Hindlimb muscle (tissue), 1 donor: ENCODE data around the gene ZNF814. TPM values are rescaled to one million over a fixed set of nuclear protein-coding genes. Genes with fewer than 3 reads are reported as not detected.
"Not testable (repeated sequence)": the region's sequence is repeated elsewhere in the genome, so short reads cannot be mapped to it uniquely, and the experiment has no call there.

ENCODE experiments used
- DNase-seq: peaks from one replicate; pipeline ENCODE4 v3.0.0-alpha.2; 2013
- polyA plus RNA-seq: library from polyadenylated mRNA; unstranded; fragments of 120-200 nt; gene quantifications from one replicate; pipeline ENCODE4 v1.2.1, GENCODE V29; 2013; ENCODE audit not compliant: insufficient read length

ZNF814 gene
- polyA plus RNA-seq, result 25.0 TPM

DNA sequence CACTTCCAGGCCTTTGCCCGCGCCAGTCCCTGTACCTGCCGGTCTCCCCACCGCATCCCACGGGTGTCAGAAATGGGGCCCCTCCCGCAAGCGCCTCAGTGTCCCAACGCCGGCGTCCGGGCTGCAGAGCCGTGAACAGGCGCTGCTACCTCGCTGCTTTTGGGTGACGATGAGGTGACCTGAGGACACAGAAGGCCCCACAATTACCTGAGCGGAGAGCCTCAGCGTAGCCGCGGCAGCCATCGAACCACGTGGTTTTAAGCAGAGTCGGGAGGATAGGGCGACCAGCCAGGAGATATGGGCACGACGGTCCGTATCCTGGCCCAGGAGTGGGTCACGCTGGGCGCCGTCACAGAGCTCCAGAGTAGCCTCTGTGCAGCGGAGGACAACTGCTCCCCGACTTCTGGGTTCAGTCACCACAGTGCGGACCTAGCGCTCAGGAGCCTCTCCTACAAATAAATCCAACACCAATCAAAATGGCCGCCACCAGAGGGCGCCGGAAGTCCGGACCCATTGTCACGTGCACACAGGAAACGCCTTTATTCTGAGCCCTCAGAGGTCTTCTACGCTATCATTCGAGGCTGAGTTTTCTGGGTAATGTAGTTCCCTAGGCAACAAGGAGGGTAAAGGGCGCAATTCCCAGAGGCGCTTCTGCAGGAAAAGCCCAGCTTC, at the start of gene ZNF814:
Gene ZNF814, minus strand, starts transcription at position 478 of the 672 bp plus-strand sequence. Its CDS starts 235 bp downstream, at position 243.
- peak; percentile 42 for DNase-seq

DNA sequence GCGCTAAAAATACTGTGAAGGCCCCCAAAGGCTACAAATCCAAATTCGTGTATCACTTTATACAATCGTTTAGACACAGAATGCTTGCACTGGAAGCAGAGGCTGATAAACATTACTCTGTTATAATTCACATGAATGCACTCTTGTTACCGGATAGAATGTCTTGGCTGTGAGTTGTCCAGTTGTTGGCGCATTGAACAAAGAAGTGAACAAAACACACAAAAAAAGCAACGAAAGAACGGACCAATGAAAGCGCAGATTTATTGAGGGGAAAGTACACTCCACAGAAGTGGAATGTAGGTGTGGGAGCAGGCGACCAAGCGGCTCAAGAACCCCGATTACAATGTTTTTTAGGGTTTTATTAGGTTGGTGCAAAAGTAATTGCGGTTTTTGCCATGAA, 46.9 kb upstream of the ZNF814 start:
- no peak for DNase-seq

DNA sequence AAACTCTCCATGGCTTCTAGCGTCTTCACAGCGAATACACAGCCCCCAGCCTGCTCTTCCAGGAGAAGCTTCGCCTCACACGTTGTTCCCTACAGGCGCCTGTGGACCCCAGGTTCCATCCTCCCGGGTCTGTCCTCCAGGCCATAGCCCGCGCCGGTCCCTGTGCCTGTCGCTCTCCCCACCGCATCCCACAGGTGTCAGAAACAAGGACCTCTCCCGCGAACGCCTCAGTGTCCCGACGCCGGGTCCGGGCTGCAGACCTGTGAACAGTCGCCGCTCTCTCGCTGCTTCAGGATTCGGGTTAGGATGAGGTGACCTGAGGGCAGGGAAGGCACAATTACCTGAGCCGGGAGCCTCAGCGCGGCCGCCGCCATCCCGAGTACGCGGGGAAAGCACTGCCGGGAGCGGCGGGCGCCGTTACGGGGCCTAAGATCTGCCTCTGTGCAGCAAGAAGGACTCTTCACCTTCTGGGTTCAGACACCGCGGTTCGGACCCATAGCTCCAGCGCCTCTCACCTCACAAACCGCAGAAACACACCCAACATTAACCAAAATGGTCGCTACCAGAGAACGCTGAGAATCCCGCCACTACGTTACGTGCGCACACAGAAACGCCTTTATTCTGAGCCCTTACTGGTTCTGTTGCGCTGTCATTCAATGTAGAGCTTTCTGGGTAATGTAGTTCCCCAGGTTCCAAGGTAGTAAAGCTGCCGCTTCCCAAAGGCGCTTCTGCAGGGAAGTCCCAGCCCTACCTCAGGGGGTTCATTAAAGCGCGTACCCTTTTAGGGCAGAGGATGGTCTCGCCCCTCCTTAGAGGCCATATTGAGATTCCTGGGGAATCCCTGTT, 46.2 kb upstream of the ZNF814 start, which contains the start of gene ZNF418:
Gene ZNF418, minus strand, starts transcription at position 583 of the 846 bp plus-strand sequence. CDS start 1,580 bp downstream, outside the sequence.
- peak; percentile 73 for DNase-seq

DNA sequence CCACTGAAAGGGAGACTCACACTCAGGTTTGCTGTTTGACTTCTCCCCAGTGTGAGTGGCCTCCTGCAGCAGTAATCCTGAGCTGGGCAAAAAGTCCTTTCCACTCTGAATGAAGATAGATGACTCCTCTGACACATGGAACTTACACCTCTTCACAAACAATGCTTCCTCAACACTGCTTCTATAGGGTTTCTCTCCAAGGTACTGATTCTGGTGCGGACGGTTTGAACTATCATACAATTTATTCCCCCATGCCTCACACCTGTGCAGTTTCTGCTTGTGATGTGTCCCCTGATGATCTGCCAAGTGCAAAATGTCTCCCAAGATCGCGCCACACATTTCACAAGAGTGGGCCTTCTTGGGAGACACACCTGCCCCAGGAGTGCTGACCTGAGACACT, 38.8 kb upstream of the ZNF814 start:
- no peak for DNase-seq

DNA sequence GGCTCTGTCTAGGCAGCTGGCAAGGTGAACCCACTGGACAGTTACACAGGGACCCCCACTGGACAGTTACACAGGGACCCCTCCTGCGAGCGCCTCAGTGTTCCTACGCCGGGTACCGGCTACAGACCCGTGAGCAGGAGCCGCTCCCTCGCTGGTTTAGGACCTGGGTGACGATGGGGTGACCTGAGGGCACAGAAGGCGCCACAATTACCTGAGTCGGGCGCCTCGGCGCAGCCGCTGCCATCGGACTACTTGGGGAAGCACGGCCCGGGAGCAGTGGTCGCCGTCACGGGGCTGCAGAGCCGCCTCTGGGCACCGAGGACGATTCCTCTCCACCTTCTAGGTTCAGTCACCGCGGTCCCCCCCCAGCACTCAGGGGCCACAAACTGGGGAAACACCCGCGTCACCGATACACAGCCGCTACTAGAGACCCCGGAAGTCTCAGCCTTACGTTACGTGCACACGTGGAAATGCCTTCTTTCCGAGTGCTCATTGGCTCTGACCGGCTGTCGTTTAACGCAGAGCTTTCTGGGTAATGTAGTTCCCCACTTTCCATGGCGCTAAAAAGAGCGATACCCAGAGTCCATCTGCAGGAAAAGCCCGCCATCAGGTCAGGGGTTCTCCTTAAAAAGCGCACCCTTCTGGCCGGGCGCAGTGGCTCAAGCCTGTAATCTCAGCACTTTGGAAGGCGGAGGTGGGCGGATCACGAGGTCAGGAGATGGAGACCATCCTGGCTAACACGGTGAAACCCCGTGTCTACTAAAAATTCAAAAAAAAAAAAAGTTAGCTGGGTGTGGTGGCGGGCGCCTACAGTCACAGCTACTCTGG, 27.5 kb upstream of the ZNF814 start, which contains the start of gene ZNF417:
Gene ZNF417, minus strand, starts transcription at position 425 of the 828 bp plus-strand sequence. Its CDS starts 181 bp downstream, at position 244.
- peak; percentile 92 for DNase-seq

DNA sequence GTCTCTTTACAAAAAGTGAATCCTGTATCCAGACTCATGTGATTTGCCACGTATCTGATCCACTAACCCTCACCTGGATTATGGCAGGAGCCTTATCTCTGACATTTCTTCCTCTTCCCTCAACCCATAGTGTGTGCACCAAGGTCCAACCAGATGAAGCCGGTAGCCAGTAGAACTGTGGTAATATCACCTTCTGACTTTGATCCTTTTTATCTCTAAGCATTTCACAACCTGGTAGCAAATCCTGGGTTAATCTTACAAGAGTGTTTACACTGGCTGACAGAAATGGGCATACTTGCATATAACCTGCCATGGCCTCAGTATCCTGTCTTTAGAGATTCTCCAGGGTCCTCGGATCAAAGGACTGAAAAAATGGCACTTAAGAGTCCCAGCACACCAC, 25.7 kb upstream of the ZNF814 start:
- DNase-seq, result no peak

DNA sequence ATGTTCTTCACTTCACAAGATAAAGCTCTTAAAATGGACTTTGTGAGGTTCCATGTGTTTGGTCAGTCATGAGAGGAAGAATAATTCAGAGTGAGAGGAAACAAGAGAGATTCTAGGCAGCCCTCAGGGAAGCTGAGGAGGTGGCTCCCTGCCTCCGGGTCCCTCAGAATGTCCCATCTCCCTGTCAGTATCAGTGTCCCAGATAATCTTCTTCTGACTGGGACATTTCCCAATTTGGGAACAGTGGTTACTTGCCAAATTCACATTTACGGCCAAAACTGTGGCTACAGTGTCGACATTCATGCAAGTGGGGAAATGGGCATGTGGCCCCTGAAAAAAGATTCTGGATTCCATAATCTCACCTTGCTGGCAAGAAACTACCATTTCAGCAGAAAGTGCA, 18.6 kb upstream of the ZNF814 start:
- DNase-seq, result no peak

DNA sequence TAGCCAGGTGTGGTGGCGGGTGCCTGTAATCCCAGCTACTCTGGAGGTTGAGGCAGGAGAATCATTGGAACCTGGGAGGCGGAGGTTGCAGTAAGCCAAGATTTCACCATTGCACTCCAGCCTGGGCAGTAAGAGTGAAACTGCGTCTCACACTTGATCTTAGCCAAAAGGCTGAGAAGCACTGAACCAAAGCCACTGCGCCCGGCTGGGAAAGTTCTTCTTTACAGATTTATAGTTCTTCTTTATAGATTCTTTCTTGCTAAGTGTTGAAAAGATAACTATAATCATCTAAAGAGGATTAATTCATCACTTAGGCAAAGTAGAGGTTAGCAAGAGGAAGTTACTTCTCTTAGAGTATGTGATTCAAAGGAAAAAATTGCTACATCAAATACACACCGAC, 16.4 kb upstream of the ZNF814 start:
- DNase-seq, result no peak

DNA sequence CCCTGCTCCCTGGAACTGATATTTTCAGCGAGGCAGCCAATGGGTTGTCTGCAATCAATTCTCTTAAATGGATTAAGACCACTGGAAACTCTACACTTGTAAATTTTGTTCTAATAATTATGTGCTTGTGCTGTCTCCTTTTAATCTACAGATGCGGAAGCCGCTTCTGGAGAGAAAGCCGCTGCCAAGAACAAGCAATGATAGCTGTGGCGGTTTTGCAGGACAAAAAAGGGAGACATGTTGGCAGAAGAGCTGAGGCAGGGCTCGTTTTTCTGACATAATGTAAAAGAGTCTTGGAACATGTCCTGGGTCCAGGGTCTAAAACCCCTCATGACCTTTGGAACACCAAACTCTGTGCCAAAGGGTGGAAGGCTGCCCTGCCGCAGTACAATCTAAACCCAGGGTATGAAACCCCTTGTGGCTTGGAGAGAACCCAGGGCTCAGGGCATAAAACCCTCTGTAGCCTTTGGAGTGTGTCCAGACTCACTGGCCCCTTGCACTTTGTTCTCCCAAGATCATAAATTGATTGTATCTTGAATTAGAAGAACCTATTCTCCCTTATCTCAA, 14.9 kb upstream of the ZNF814 start:
- DNase-seq, result no peak

DNA sequence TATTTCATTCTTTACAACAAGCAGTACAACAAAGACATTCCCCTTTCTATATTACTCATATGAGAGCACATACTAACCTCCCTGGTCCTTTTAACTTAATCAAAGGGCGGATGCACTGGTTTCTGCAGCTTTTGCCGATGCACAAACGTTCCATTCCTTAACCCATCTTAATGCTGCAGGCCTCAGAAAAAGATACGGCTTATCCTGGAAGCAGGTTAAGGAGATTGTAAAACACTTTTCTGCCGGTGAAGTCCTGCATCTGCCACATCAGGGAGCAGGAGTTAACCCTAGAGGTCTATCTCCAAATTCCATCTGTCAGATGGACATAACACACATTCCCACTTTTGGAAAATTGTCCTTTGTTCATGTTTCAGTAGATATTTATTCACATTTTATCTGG, 11.5 kb upstream of the ZNF814 start:
- DNase-seq, result no peak

DNA sequence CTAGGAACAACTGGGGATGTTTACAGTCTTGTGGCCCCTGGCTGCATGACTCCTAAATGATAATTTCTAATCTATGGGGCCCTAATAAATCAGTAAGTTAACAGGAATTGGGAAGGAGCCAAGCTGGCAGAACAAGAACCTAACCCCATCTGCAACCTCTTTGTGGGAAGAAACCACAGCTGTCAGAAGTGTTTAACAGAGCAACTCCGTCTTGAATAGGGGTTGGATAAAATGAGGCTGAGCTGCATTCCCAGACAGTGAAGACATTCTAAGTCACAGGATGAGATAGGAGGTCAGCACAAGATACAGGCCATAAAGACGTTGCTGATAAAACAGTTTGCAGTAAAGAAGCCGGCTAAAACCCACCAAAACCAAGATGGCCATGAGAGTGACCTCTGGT, 1.9 kb upstream of the ZNF814 start:
- not testable (repeated sequence) for DNase-seq

DNA sequence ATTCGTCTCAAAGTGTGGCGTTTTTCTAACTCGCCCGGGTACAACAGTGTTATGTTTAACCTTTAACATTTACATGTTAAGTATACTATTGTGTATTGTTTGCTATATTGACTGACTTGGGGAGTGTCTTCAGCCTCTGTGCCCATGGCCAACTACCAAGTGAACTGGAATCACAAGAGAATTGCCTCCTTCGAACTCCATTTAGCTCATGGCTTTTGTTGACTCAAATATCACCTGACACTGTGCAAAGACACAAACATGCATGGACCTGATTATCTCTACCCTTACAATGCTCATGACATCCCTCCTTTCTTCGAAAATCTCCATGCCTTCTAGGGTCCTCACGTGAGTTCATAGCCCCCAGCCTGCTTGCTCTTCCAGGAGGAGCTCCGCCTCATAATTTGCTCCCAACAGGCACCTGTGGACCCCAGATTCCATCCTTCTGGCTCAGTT, 704 bp downstream of the ZNF814 start:
- DNase-seq, result no peak

DNA sequence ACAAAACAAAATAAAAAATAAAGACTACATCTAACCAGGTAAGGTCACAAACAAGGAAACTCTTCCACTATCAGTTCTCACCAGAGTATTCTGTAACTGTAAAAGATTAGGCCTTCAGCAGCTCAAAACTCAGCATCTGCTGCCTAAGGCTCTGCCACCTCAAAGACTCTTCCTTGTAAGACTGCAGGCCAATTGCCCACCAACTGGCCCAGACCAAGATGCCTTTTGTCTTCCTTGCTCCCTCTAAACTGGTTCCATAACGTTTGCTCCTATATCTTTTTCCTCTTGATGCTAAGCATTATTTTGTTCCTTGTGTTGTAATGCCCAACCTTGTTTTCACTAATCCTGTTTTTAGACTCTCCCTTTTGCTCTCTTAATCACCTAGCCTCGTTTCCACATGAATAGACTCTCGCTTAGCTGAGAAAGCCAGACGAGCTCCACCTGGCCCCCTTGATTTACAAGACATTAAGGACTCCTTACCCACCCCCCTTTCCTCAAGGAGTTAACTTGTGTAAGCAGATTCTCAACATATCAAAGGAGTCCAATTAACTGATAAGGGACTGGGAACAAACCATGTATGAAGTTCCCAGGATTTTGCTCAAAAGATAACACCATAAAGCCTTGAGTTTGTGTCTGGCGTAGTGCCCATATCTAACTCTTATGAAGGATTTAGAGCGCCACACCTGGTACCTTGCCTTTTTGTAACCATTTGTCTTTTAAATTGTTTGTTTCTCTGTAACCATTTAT, 1.5 kb downstream of the ZNF814 start:
- DNase-seq, result no peak

DNA sequence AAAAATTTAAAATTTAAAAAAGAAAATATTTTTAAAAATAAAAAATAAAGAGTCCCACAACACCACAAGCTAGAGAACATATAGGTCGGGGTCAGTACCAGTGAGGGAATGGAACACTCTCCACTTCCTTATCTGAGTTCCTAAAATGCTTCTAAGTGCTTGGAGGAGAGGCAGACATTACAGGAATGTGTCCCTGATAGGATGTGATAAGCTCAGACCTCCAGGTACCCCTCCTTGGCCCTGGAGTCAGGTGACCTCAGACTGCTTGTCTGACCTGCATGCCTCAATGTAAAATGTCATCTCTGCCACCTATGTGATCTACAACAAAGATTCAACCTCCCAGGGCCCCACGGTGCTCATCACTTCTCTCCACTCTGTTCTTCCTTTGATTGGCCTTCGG, 2.8 kb downstream of the ZNF814 start:
- no peak for DNase-seq

DNA sequence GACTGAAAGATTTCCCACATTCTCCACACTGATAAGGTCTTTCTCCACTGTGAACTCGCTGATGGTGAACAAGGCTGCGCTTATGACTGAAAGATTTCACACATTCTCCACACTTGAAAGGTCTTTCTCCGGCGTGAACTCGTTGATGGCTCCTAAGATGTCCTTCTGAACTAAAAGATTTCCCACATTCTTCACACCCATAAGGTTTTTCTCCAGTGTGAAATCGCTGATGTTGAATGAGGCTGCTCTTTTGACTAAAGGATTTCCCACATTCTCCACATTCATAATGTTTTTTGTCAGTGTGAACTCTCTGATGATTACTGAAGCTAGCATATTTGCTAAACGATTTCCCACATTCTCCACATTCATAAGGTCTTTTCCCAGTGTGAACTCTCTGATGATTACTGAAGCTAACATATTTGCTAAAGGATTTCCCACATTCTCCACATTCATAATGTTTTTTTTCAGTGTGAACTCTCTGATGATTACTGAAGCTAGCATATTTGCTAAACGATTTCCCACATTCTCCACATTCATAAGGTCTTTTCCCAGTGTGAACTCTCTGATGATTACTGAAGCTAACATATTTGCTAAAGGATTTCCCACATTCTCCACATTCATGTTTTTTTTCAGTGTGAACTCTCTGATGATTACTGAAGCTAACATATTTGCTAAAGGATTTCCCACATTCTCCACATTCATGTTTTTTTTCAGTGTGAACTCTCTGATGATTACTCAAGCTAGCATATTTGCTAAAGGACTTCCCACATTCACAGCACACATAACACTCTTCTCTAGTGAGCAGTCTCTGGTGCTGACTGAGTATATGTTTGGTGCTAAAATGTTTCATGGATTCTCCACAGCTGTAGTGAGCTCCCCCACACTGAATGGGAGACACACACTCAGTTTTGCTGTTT, 14.7 kb downstream of the ZNF814 start:
- DNase-seq, result not testable (repeated sequence)

DNA sequence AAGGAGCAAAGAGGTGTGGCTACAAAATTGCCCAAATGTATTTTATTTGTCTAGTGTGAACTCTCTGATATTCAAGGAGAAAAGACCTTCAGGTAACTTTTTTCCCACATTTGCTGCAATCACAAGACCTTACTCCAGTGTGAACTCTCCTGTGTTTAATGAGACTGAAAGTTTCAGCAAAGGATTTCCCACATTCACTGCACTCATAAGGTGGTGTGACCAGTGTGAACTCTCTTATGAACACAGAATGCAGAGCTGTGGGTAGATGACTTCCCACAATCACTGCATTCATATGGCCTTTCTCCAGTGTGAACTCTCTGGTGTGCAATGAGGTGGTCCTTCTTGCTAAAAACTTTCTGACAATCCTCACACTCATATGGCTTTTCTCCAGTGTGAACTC, 16.4 kb downstream of the ZNF814 start:
- no peak for DNase-seq

DNA sequence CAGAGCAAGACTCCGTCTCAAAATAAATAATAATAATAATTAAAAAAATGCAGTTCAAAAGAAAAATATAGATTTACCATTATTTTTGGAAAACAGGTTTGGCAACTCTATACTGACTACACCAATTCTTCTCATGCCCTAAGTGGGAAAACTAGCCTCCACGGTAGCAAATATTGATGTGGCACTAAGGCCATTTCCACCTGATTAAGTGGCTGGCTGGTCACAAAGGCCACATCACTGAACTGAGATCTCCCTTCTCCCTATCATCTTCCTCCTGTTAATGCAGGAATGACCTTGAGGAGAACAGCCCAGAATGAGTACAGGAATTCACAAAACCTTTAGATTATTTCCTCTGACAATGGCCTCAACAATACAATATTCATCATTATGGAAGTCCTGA, 18.6 kb downstream of the ZNF814 start:
- no peak for DNase-seq

DNA sequence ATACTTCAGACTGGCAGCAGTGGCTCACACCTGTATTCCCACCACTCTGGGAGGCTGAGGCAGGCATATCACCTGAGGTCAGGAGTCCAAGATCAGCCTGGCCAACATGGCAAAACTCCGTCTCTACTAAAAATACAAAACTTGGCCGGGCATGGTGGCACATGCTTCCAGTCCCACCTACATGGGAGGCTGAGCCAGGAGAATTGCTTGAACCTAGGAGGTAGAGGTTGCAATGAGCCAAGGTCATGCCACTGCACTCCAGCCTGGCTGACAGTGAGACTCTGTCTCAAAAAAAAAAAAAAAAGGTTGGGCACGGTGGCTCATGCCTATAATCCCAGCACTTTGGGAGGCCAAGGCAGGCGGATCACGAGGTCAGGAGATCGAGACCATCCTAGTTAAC, 19.2 kb downstream of the ZNF814 start:
- DNase-seq, result not testable (repeated sequence)

DNA sequence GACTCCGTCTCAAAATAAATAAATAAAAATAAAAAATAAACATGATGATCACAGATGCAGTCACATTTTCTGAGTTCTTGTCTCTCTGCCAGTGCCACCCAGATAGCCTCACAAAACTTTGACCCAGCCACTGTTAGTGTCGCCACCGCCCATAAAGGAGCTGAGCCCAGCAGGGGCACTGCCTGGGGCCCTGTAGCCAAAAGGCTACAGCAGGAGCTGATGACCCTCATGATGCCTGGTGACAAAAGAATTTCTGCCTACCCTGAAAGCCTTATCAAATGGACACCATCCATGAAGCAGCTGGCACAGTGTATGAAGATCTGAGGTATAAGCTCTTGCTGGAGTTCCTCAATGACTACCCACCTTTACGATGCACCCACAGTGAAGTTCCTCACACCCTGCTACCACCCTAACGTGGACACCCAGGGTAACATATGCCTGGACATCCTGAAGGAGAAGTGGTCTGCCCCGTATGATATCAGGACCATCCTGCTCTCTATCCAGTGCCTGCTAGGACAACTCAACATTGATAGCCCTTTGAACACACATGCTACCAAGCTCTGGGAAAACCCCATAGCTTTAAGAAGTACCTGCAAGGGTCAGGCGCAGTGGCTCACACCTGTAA, 20.9 kb downstream of the ZNF814 start:
- no peak for DNase-seq

DNA sequence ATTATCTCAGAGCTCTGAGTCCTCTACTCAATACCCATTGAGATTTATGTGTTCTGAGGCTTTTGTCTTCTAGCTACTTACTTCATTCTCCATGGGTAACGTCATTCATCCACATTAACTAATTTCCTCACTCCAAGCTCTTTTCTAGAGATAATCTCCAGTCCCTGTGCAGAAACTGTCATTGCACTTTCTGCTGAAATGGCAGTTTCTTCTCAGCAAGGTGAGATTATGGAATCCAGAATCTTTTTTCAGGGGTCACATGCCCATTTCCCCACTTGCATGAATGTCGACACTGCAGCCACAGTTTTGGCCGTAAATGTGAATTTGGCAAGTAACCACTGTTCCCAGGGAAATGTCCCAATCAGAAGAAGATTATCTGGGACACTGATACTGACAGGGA, 26.5 kb downstream of the ZNF814 start:
- DNase-seq, result not testable (repeated sequence)
